ENCODE data around the gene ZNF12.

DNA sequence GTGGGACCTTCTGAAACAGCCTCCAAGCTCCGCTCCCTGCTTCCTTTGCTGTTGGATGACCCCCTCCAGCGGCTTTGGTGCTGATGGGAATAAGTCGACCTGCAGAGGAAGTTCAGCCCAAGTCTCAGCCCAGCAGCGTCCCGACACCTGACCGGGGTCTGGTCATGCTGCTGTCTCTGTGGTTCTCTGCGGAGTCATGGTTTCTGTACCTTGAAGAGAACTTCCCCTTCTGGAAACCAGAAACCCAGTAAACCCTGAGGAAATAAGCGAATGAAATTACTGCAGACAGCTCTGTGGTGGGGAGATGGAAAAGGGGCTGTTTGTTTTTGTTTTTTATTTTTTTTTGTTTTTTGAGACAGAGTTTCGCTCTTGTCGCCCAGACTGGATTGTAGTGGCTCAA, 18.3 kb upstream of the ZNF12 start:
- TF ChIP-seq POLR2A (IDR thresholded peaks at IDR 0.05): no peak
- TF ChIP-seq, protein P1, sequence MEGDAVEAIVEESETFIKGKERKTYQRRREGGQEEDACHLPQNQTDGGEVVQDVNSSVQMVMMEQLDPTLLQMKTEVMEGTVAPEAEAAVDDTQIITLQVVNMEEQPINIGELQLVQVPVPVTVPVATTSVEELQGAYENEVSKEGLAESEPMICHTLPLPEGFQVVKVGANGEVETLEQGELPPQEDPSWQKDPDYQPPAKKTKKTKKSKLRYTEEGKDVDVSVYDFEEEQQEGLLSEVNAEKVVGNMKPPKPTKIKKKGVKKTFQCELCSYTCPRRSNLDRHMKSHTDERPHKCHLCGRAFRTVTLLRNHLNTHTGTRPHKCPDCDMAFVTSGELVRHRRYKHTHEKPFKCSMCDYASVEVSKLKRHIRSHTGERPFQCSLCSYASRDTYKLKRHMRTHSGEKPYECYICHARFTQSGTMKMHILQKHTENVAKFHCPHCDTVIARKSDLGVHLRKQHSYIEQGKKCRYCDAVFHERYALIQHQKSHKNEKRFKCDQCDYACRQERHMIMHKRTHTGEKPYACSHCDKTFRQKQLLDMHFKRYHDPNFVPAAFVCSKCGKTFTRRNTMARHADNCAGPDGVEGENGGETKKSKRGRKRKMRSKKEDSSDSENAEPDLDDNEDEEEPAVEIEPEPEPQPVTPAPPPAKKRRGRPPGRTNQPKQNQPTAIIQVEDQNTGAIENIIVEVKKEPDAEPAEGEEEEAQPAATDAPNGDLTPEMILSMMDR (IDR thresholded peaks at IDR 0.05): no peak

Measured in lower leg skin (tissue), 3 donors.